WTC11 (cell line): ENCODE results near the gene SH2D4B.

Experiments used
- ATF3 ChIP-seq: sonication (generic); formaldehyde crosslinking; conservative IDR thresholded peaks from 2 replicates; pipeline ENCODE4 v1.8.1; 2022; ENCODE audit warnings: mild to moderate bottlenecking, missing genetic modification reagents
- SMAD3 ChIP-seq: sonication (generic); formaldehyde crosslinking; IDR thresholded peaks from 2 replicates; pipeline ENCODE4 v1.8.0; 2022; ENCODE audit warnings: missing genetic modification reagents, mild to moderate bottlenecking, borderline replicate concordance
- TF ChIP-seq, protein P1 (sequence below): fragments of 200-600 bp; IDR thresholded peaks from 2 replicates; pipeline ENCODE4 v1.8.0; 2022; ENCODE audit warnings: antibody characterized with exemption

DNA sequence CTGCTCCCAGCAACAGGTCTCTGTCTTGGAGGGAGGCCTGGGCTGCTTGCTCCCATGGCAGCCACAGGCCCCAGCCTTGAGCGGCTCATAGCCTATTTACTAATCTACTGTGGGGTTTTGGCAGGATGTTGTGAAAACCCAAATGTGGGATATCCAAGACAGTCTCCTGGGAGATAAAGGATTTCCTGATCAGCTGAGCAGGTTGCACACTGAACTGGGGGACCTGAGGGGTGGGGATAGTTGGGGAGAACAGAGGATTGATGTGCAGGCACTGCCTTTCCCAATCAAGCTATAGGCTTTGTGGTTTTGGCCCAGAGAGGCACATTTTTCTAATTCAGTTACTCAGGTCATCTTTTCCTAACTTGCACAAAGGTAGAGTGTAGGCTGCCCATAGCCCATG is 92.6 kb downstream of the SH2D4B start:
- TF ChIP-seq, protein P1, sequence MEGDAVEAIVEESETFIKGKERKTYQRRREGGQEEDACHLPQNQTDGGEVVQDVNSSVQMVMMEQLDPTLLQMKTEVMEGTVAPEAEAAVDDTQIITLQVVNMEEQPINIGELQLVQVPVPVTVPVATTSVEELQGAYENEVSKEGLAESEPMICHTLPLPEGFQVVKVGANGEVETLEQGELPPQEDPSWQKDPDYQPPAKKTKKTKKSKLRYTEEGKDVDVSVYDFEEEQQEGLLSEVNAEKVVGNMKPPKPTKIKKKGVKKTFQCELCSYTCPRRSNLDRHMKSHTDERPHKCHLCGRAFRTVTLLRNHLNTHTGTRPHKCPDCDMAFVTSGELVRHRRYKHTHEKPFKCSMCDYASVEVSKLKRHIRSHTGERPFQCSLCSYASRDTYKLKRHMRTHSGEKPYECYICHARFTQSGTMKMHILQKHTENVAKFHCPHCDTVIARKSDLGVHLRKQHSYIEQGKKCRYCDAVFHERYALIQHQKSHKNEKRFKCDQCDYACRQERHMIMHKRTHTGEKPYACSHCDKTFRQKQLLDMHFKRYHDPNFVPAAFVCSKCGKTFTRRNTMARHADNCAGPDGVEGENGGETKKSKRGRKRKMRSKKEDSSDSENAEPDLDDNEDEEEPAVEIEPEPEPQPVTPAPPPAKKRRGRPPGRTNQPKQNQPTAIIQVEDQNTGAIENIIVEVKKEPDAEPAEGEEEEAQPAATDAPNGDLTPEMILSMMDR, result no peak
- no peak for TF ChIP-seq ATF3 (CRISPR knock-in tag)
- TF ChIP-seq SMAD3, result no peak
